Right lobe of liver (tissue), 6 donors: ENCODE data around the gene NAP1L5. TPM values are rescaled to one million over a fixed set of nuclear protein-coding genes. Genes with fewer than 3 reads are reported as not detected.

Experiments
- ATAC-seq, 4 donors: fragments of 200-7000 bp; cut with Tn5 transposase; one replicate each; pipeline ENCODE4 v1.9.1; 2020; ENCODE audit warnings: mild to moderate bottlenecking in 4 of 4, moderate library complexity in 4 of 4
- DNase-seq, 3 donors: peaks; one replicate each; pipeline ENCODE4 v3.0.0-alpha.2; 2020
- H3K27ac ChIP-seq, 3 donors: fragments of 200-600 bp; one replicate each; pipeline ENCODE4 v1.8.0; 2022
- H3K27me3 ChIP-seq, 2 donors: fragments of 200-600 bp; one replicate each; pipeline ENCODE4 v1.8.0; 2022
- H3K36me3 ChIP-seq, 4 donors: fragments of 200-600 bp; sonication (generic) in 1 of 4; one replicate each; pipeline versions ENCODE4 v1.5.1 to v1.8.0; 2017 to 2022; ENCODE audit warnings: control low read depth in 1 of 4
- H3K4me1 ChIP-seq, 4 donors: fragments of 200-600 bp; sonication (generic) in 1 of 4; one replicate each; pipeline versions ENCODE4 v1.5.1 to v1.8.0; 2017 to 2022; ENCODE audit warnings: control low read depth in 1 of 4
- H3K4me3 ChIP-seq, 3 donors: fragments of 200-600 bp; one replicate each; pipeline ENCODE4 v1.8.0; 2022
- H3K9me3 ChIP-seq, 4 donors: fragments of 200-600 bp; sonication (generic) in 1 of 4; one replicate each; pipeline versions ENCODE4 v1.5.1 to v1.8.0; 2017 to 2022; ENCODE audit warnings: control low read depth in 1 of 4
- CTCF ChIP-seq, 4 donors: fragments of 200-600 bp in 3 of 4; fragments of 450-650 bp in 1 of 4; IDR thresholded peaks; one replicate each; pipeline versions ENCODE4 v1.5.1 to v1.8.0; 2016 to 2022; ENCODE audit warnings: antibody characterized with exemption in 4 of 4, mild to moderate bottlenecking in 2 of 4
- POLR2A ChIP-seq: fragments of 450-650 bp; IDR thresholded peaks from one replicate; pipeline ENCODE4 v1.6.1; 2017; ENCODE audit warnings: antibody characterized with exemption, mild to moderate bottlenecking
- WGBS: methylation state at CpG from one replicate; pipeline ENCODE4 v1.1.6; 2018; ENCODE audit warnings: low coverage, low lambda C conversion rate; ENCODE audit not compliant: insufficient coverage; ENCODE audit errors: missing lambda C conversion rate; 5-methylcytosine and 5-hydroxymethylcytosine counted together
- intact Hi-C, 2 donors: fragments of 100-400 bp; cut with DNase I; formaldehyde crosslinking; loops; one replicate each; pipeline versions ENCODE4 v1.11.2 to v1.14.1; 2022
- total RNA-seq, 6 experiments: library from RNA; depleted of rRNA in 2 of 6; stranded (reverse); fragments of >200 nt in 2 of 6; fragmentation: NEBNext Ultra II Directional in 3 of 6; extraction: Animal tissue kit (Norgen Biotek cat#: 25700) in 3 of 6; gene quantifications; one replicate each; pipeline versions ENCODE4 v1.1.0 to v1.2.4, GENCODE V29; 2016 to 2023
- donor health status: DM: no; HTN: yes; CAD: no.
- donor health status: DM: no; HTN: no; CAD: no.
- donor health status: DM: no; HTN: no; CAD: no.
- donor health status: DM: no; HTN: yes; CAD: no.
- donor health status: DM: no; HTN: yes; CAD: no.

The NAP1L5 gene
- total RNA-seq, 6 experiments from 2014 or later = 1.8 to 5.7 (median 3.0) TPM

- intact Hi-C loops = no loop called here
- 37% methylated on average over 7 of the region's 10 CpGs for WGBS
- peaks cover 0 to 2% (median under 1%) of the 10 kb centered on the region in 4 donors for H3K36me3 ChIP-seq
- no peaks in the 10 kb centered on the region for H3K9me3 ChIP-seq
- DNase-seq = peak in 2 of 3 donors; percentile 66 to 75
- H3K4me1 ChIP-seq = peaks cover 0 to 16% (median 6%) of the 10 kb centered on the region in 4 donors
- no peak for TF ChIP-seq POLR2A
- no peak for TF ChIP-seq CTCF (IDR thresholded peaks at IDR 0.05)
- peak; percentile 64 to 91 (median 84) for ATAC-seq
- peak overlapping the region in 2 of 3 donors; percentile 12 to 19 for H3K27ac ChIP-seq
- no peaks in the 10 kb centered on the region for H3K27me3 ChIP-seq
- no peak overlapping the region for H3K4me3 ChIP-seq
Observed at GRCh38 chr4:88720451-88721428, 23.1 kb upstream of the NAP1L5 start.

GRCh38 chr4:88719381-88719780 lies 21.8 kb upstream of the NAP1L5 start:
- ATAC-seq = no peak
- TF ChIP-seq CTCF (IDR thresholded peaks at IDR 0.05) (no peak), POLR2A (no peak)
- H3K4me3 ChIP-seq = no peak overlapping the region
- peaks cover 0 to 2% (median 0%) of the 10 kb centered on the region in 4 donors for H3K36me3 ChIP-seq
- intact Hi-C loops = no loop called here
- WGBS = 73% methylated on average over 1 of the region's 1 CpG
- H3K9me3 ChIP-seq = no peaks in the 10 kb centered on the region
- no peaks in the 10 kb centered on the region for H3K27me3 ChIP-seq
- H3K27ac ChIP-seq = no peak overlapping the region
- DNase-seq = no peak
- H3K4me1 ChIP-seq = peaks cover 0 to 16% (median 6%) of the 10 kb centered on the region in 4 donors

- WGBS = 100% methylated on average over 2 of the region's 5 CpGs
- H3K4me3 ChIP-seq = no peak overlapping the region
- peaks cover 0 to 2% (median 0%) of the 10 kb centered on the region in 4 donors for H3K36me3 ChIP-seq
- TF ChIP-seq POLR2A (no peak), CTCF (IDR thresholded peaks at IDR 0.05) (no peak)
- DNase-seq (no peak), ATAC-seq (peak; percentile 55 to 82 (median 74))
- no peak overlapping the region for H3K27ac ChIP-seq
- H3K9me3 ChIP-seq = no peaks in the 10 kb centered on the region
- H3K4me1 ChIP-seq = peaks cover 0 to 16% (median 6%) of the 10 kb centered on the region in 4 donors
- H3K27me3 ChIP-seq = no peaks in the 10 kb centered on the region
- intact Hi-C loops = no loop called here
Observed at GRCh38 chr4:88718098-88718497, 20.5 kb upstream of the NAP1L5 start.

- H3K27ac ChIP-seq = no peak overlapping the region
- no peak for ATAC-seq
- H3K4me1 ChIP-seq = peaks cover 0 to 4% (median 0%) of the 10 kb centered on the region in 4 donors
- peaks cover 0 to 5% (median 2%) of the 10 kb centered on the region in 4 donors for H3K36me3 ChIP-seq
- DNase-seq = no peak
- H3K27me3 ChIP-seq = no peaks in the 10 kb centered on the region
- 89% methylated on average over 1 of the region's 1 CpG for WGBS
- intact Hi-C loops = no loop called here
- TF ChIP-seq CTCF (IDR thresholded peaks at IDR 0.05) (no peak), POLR2A (no peak)
- no peaks in the 10 kb centered on the region for H3K9me3 ChIP-seq
- H3K4me3 ChIP-seq = no peak overlapping the region
Observed at GRCh38 chr4:88713782-88714181, 16.2 kb upstream of the NAP1L5 start.
